Liver (tissue), 9 donors: Measurements from ENCODE around the gene ZFYVE26. TPM values are rescaled to one million over a fixed set of nuclear protein-coding genes. Genes with fewer than 3 reads are reported as not detected.

Source experiments
- DNase-seq: peaks from one replicate; pipeline ENCODE4 v3.0.0-alpha.2; 2017; ENCODE audit warnings: low spot score
- H3K27ac ChIP-seq, 2 donors: one replicate each; pipeline ENCODE4 v1.7.0; 2013; ENCODE audit warnings: inconsistent platforms in 2 of 2, low read length in 2 of 2, control low read depth in 1 of 2, low read depth in 1 of 2, mild to moderate bottlenecking in 1 of 2
- H3K27me3 ChIP-seq, 4 donors: one replicate each; pipeline versions ENCODE4 v1.6.1 to v1.7.0; 2013; ENCODE audit warnings: low read length in 3 of 4, inconsistent platforms in 1 of 4, mild to moderate bottlenecking in 1 of 4, moderate library complexity in 1 of 4; ENCODE audit not compliant: control insufficient read depth in 4 of 4, insufficient read depth in 4 of 4
- H3K36me3 ChIP-seq, 4 donors: one replicate each; pipeline versions ENCODE4 v1.6.1 to v1.7.0; 2013; ENCODE audit warnings: low read length in 3 of 4, mild to moderate bottlenecking in 3 of 4, low read depth in 1 of 4, moderate library complexity in 1 of 4; ENCODE audit not compliant: control insufficient read depth in 4 of 4, insufficient read depth in 3 of 4
- H3K4me1 ChIP-seq, 4 donors: one replicate each; pipeline versions ENCODE4 v1.6.1 to v1.7.0; 2013; ENCODE audit warnings: low read length in 3 of 4, mild to moderate bottlenecking in 3 of 4, moderate library complexity in 1 of 4; ENCODE audit not compliant: control insufficient read depth in 4 of 4, insufficient read depth in 4 of 4
- H3K4me3 ChIP-seq, 3 donors: one replicate each; pipeline versions ENCODE4 v1.6.1 to v1.7.0; 2013; ENCODE audit warnings: low read length in 3 of 3, control low read depth in 1 of 3, low read depth in 1 of 3, mild to moderate bottlenecking in 1 of 3
- H3K9ac ChIP-seq, 2 donors: one replicate each; pipeline ENCODE4 v1.7.0; 2013; ENCODE audit warnings: low read length in 2 of 2, mild to moderate bottlenecking in 2 of 2, moderate library complexity in 2 of 2, control low read depth in 1 of 2, low read depth in 1 of 2
- H3K9me3 ChIP-seq, 4 donors: one replicate each; pipeline versions ENCODE4 v1.6.1 to v1.7.0; 2013; ENCODE audit warnings: low read length in 3 of 4; ENCODE audit not compliant: control insufficient read depth in 4 of 4
- ATF3 ChIP-seq: IDR thresholded peaks from 2 replicates; pipeline ENCODE4 v1.6.1; 2016; ENCODE audit warnings: antibody characterized with exemption
- EGR1 ChIP-seq, 2 donors: IDR thresholded peaks; 2 replicates each; pipeline ENCODE4 v1.6.1; 2016 to 2018; ENCODE audit warnings: antibody characterized with exemption in 2 of 2, low read depth in 2 of 2
- FOXA1 ChIP-seq: IDR thresholded peaks from 2 replicates; pipeline ENCODE4 v1.6.1; 2016; ENCODE audit warnings: antibody characterized with exemption
- FOXA2 ChIP-seq: IDR thresholded peaks from 2 replicates; pipeline ENCODE4 v1.6.1; 2016; ENCODE audit warnings: antibody characterized with exemption
- GABPA ChIP-seq, 2 donors: IDR thresholded peaks in 1 of 2; conservative IDR thresholded peaks in 1 of 2; 2 replicates each; pipeline ENCODE4 v1.6.1; 2016; ENCODE audit warnings: antibody characterized with exemption in 2 of 2, mild to moderate bottlenecking in 1 of 2, moderate library complexity in 1 of 2
- HNF4A ChIP-seq, 2 donors: conservative IDR thresholded peaks; 2 replicates each; pipeline ENCODE4 v1.6.1; 2016; ENCODE audit warnings: antibody characterized with exemption in 2 of 2, mild to moderate bottlenecking in 2 of 2
- HNF4G ChIP-seq: IDR thresholded peaks from 2 replicates; pipeline ENCODE4 v1.6.1; 2016; ENCODE audit warnings: antibody characterized with exemption
- JUND ChIP-seq, 2 donors: IDR thresholded peaks; 2 replicates each; pipeline ENCODE4 v1.6.1; 2016; ENCODE audit warnings: antibody characterized with exemption in 2 of 2
- MAX ChIP-seq: IDR thresholded peaks from 2 replicates; pipeline ENCODE4 v1.6.1; 2016; ENCODE audit warnings: antibody characterized with exemption
- NR2F2 ChIP-seq: IDR thresholded peaks from 2 replicates; pipeline ENCODE4 v1.6.1; 2016; ENCODE audit warnings: antibody characterized with exemption
- RAD21 ChIP-seq, 2 donors: IDR thresholded peaks; 2 replicates each; pipeline ENCODE4 v1.6.1; 2016; ENCODE audit warnings: antibody characterized with exemption in 2 of 2, mild to moderate bottlenecking in 2 of 2
- RXRA ChIP-seq, 2 donors: IDR thresholded peaks; 2 replicates each; pipeline ENCODE4 v1.6.1; 2017 to 2018; ENCODE audit warnings: antibody characterized with exemption in 2 of 2, mild to moderate bottlenecking in 1 of 2
- SP1 ChIP-seq: IDR thresholded peaks from 2 replicates; pipeline ENCODE4 v1.6.1; 2018; ENCODE audit warnings: antibody characterized with exemption, mild to moderate bottlenecking
- TAF1 ChIP-seq: conservative IDR thresholded peaks from 2 replicates; pipeline ENCODE4 v1.6.1; 2016; ENCODE audit warnings: antibody characterized with exemption, mild to moderate bottlenecking
- YY1 ChIP-seq: IDR thresholded peaks from 2 replicates; pipeline ENCODE4 v1.6.1; 2016; ENCODE audit warnings: antibody characterized with exemption, mild to moderate bottlenecking
- ZBTB33 ChIP-seq: IDR thresholded peaks from 2 replicates; pipeline ENCODE4 v1.6.1; 2016; ENCODE audit warnings: antibody characterized with exemption
- WGBS: extraction: QIAGEN DNeasy Blood & Tissue Kit; methylation state at CpG from one replicate; pipeline ENCODE4 v1.1.7; 2013; 5-methylcytosine and 5-hydroxymethylcytosine counted together
- polyA plus RNA-seq, 2 donors: library from polyadenylated mRNA; stranded (reverse) in 1 of 2; unstranded in 1 of 2; fragments of 200-250 nt in 1 of 2; fragments of >200 nt in 1 of 2; fragmentation: Nextera tagmentation in 1 of 2; extraction: Ambion mirVana in 1 of 2; gene quantifications; one replicate each; pipeline versions ENCODE4 v1.2.1 to v1.2.3, GENCODE V29; 2013 to 2015
- total RNA-seq, 2 donors: library from RNA; depleted of rRNA; stranded (reverse); fragments of >200 nt; gene quantifications; one replicate each; pipeline ENCODE4 v1.2.3, GENCODE V29; 2014
- TF ChIP-seq, protein P1 (sequence below): IDR thresholded peaks from 2 replicates; pipeline ENCODE4 v1.6.1; 2016; ENCODE audit warnings: antibody characterized with exemption, mild to moderate bottlenecking
- donor health status: healthy.
- donor health status: healthy.
- donor health status: healthy.
- donor health status: healthy.
- donor health status: healthy.

Gene ZFYVE26
- total and polyA plus RNA-seq, 4 donors = 2.4 to 17.2 (median 7.7) TPM

DNA sequence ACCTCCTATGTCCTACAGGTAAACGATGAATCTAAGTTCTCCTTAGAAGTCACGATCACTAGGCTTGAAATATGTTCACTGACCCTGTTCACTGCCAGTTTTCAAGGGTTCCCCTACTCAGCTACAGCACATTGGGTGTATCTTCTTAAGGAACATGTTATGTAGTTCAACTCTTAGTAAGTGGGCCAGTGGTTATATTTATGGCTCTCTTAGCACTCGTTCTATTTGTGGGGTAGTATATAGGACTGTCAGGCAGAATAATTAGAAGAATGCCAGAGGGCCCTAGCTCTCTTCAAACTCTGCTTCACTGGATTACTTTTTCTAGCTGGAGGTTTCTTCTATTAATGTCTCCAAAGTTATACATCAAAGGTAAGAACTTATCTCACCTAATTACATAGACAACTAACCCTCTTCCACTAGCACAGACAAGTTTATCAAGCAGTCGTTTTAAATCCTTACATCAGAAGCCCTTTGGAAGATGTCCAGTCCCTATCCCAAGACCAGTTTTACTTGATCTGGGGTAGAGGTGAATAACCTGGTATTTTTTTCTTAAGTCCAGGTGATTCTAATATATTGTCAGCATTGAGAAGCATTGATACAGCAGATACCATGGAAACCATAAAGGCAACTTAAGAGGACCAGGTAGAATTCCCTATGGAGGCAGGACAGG, 39.6 kb downstream of the ZFYVE26 start:
- H3K9me3 ChIP-seq = no peaks in the 10 kb centered on the region
- TF ChIP-seq HNF4A (conservative IDR thresholded peaks at IDR 0.05) = no peak
- TF ChIP-seq, protein P1, sequence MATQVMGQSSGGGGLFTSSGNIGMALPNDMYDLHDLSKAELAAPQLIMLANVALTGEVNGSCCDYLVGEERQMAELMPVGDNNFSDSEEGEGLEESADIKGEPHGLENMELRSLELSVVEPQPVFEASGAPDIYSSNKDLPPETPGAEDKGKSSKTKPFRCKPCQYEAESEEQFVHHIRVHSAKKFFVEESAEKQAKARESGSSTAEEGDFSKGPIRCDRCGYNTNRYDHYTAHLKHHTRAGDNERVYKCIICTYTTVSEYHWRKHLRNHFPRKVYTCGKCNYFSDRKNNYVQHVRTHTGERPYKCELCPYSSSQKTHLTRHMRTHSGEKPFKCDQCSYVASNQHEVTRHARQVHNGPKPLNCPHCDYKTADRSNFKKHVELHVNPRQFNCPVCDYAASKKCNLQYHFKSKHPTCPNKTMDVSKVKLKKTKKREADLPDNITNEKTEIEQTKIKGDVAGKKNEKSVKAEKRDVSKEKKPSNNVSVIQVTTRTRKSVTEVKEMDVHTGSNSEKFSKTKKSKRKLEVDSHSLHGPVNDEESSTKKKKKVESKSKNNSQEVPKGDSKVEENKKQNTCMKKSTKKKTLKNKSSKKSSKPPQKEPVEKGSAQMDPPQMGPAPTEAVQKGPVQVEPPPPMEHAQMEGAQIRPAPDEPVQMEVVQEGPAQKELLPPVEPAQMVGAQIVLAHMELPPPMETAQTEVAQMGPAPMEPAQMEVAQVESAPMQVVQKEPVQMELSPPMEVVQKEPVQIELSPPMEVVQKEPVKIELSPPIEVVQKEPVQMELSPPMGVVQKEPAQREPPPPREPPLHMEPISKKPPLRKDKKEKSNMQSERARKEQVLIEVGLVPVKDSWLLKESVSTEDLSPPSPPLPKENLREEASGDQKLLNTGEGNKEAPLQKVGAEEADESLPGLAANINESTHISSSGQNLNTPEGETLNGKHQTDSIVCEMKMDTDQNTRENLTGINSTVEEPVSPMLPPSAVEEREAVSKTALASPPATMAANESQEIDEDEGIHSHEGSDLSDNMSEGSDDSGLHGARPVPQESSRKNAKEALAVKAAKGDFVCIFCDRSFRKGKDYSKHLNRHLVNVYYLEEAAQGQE = no peak
- TF ChIP-seq TAF1 = no peak
- no peak for TF ChIP-seq JUND (IDR thresholded peaks at IDR 0.05)
- no peak for TF ChIP-seq ZBTB33
- no peak for TF ChIP-seq GABPA (IDR thresholded peaks at IDR 0.05 in 1 of 2, conservative IDR thresholded peaks at IDR 0.05 in 1 of 2)
- no peak for TF ChIP-seq FOXA2
- TF ChIP-seq FOXA1 = no peak
- no peak overlapping the region for H3K27ac ChIP-seq
- no peaks in the 10 kb centered on the region for H3K4me1 ChIP-seq
- WGBS = 69% methylated on average over 4 of the region's 4 CpGs
- H3K9ac ChIP-seq = no peak overlapping the region
- H3K36me3 ChIP-seq = peaks cover 9 to 90% (median 62%) of the 10 kb centered on the region in 4 donors
- no peak overlapping the region for H3K4me3 ChIP-seq
- no peak for DNase-seq
- H3K27me3 ChIP-seq = no peaks in the 10 kb centered on the region

DNA sequence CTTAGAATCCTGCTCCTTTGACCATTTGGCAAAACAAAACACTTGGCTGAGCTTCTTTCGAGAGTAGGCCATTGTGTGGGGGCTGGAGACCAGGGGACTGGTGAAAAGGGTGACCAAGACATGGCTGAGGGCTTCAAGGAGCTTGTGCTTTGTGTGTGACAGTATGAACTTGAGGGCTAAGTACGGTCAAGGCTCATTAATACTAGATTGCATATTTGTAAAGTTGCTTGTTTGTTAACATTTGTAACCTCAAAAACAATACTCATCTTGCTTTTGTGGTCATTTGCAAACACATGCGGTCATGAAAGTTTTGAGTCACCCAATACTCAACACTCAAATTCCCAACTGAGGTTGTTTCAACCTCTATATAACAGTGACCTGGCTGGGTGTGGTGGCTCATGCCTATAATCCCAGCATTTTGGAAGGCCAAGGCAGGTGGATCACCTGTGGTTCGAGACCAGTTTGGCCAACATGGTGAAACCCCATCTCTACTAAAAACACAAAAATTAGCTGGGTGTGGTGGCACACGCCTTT, 42.5 kb downstream of the ZFYVE26 start:
- Histone ChIP-seq H3K36me3 (peaks cover 14 to 81% (median 70%) of the 10 kb centered on the region in 4 donors), H3K4me3 (no peak overlapping the region), H3K9me3 (no peaks in the 10 kb centered on the region), H3K27me3 (no peaks in the 10 kb centered on the region), H3K27ac (no peak overlapping the region), H3K9ac (no peak overlapping the region), H3K4me1 (no peaks in the 10 kb centered on the region)
- DNase-seq = no peak
- TF ChIP-seq NR2F2 = no peak
- TF ChIP-seq YY1 = no peak
- TF ChIP-seq, protein P1 = no peak
- TF ChIP-seq SP1 = no peak
- TF ChIP-seq RXRA (IDR thresholded peaks at IDR 0.05) = no peak
- TF ChIP-seq EGR1 (IDR thresholded peaks at IDR 0.05; ENCODE audit: low read depth in 2 of 2) = no peak
- no peak for TF ChIP-seq HNF4A (conservative IDR thresholded peaks at IDR 0.05)
- no peak for TF ChIP-seq JUND (IDR thresholded peaks at IDR 0.05)
- TF ChIP-seq GABPA (IDR thresholded peaks at IDR 0.05 in 1 of 2, conservative IDR thresholded peaks at IDR 0.05 in 1 of 2) = no peak
- no peak for TF ChIP-seq FOXA2
- TF ChIP-seq RAD21 (IDR thresholded peaks at IDR 0.05) = no peak
- TF ChIP-seq FOXA1 = no peak
- no peak for TF ChIP-seq ATF3
- TF ChIP-seq MAX = no peak
- no peak for TF ChIP-seq HNF4G
- no peak for TF ChIP-seq TAF1
- 98% methylated on average over 5 of the region's 5 CpGs for WGBS
